Astrocyte (in vitro differentiated cells and primary cell): ENCODE results near the gene EIF3M. TPM values are rescaled to one million over a fixed set of nuclear protein-coding genes. Genes with fewer than 3 reads are reported as not detected.

ENCODE experiments used
- DNase-seq: peaks from one replicate; pipeline ENCODE4 v3.0.0-alpha.2; 2010; ENCODE audit warnings: low read depth
- FAIRE-seq: peaks from 2 replicates; lab custom pipeline; 2011; peaks lifted over from hg19 to GRCh38; lab: Jason Lieb, UNC
- H2AFZ ChIP-seq: 2 replicates; pipeline ENCODE4 v1.6.0; 2012; ENCODE audit warnings: low read depth, low read length, inconsistent platforms
- H3K27ac ChIP-seq: 2 replicates; pipeline ENCODE4 v1.5.1; 2011; ENCODE audit warnings: low read depth, low read length, inconsistent platforms
- H3K27me3 ChIP-seq: 2 replicates; pipeline ENCODE4 v1.6.0; 2011; ENCODE audit warnings: low read length, inconsistent platforms; ENCODE audit not compliant: insufficient read depth
- H3K36me3 ChIP-seq: 2 replicates; pipeline ENCODE4 v1.5.1; 2011; ENCODE audit warnings: low read length, inconsistent platforms; ENCODE audit not compliant: insufficient read depth
- H3K4me1 ChIP-seq: 2 replicates; pipeline ENCODE4 v1.5.1; 2011; ENCODE audit warnings: low read length, inconsistent platforms; ENCODE audit not compliant: insufficient read depth
- H3K4me2 ChIP-seq: 2 replicates; pipeline ENCODE4 v1.6.0; 2012; ENCODE audit warnings: low read length, inconsistent platforms
- H3K4me3 ChIP-seq: 2 replicates; pipeline ENCODE4 v1.5.1; 2011; ENCODE audit warnings: low read depth, mild to moderate bottlenecking, low read length, inconsistent platforms; ENCODE audit not compliant: insufficient read depth
- H3K79me2 ChIP-seq: 2 replicates; pipeline ENCODE4 v1.6.0; 2012; ENCODE audit warnings: mild to moderate bottlenecking, low read length, inconsistent platforms; ENCODE audit not compliant: insufficient read depth
- H3K9ac ChIP-seq: 2 replicates; pipeline ENCODE4 v1.6.0; 2012; ENCODE audit warnings: mild to moderate bottlenecking, low read length, inconsistent platforms
- H3K9me3 ChIP-seq: 2 replicates; pipeline ENCODE4 v1.5.1; 2012; ENCODE audit warnings: low read depth, mild to moderate bottlenecking, low read length, inconsistent platforms; ENCODE audit not compliant: insufficient read depth
- H4K20me1 ChIP-seq: 2 replicates; pipeline ENCODE4 v1.6.0; 2012; ENCODE audit warnings: low read length, inconsistent platforms; ENCODE audit not compliant: insufficient read depth
- H3K27ac Mint-ChIP-seq: one replicate; pipeline ENCODE4 v1.8.0; 2021; ENCODE audit warnings: mild to moderate bottlenecking, mixed read lengths; ENCODE audit not compliant: unreplicated experiment
- H3K27me3 Mint-ChIP-seq: one replicate; pipeline ENCODE4 v1.8.0; 2021; ENCODE audit warnings: low read depth, mixed read lengths; ENCODE audit not compliant: unreplicated experiment
- H3K36me3 Mint-ChIP-seq: one replicate; pipeline ENCODE4 v1.8.0; 2021; ENCODE audit warnings: low read depth, mixed read lengths; ENCODE audit not compliant: unreplicated experiment
- H3K4me1 Mint-ChIP-seq: one replicate; pipeline ENCODE4 v1.8.0; 2021; ENCODE audit warnings: low read depth, mixed read lengths; ENCODE audit not compliant: unreplicated experiment
- H3K4me3 Mint-ChIP-seq: one replicate; pipeline ENCODE4 v1.8.0; 2021; ENCODE audit warnings: mild to moderate bottlenecking, moderate library complexity, mixed read lengths; ENCODE audit not compliant: unreplicated experiment
- H3K9me3 Mint-ChIP-seq: one replicate; pipeline ENCODE4 v1.8.0; 2021; ENCODE audit warnings: mild to moderate bottlenecking, mixed read lengths; ENCODE audit not compliant: unreplicated experiment
- EZH2 ChIP-seq: IDR thresholded peaks from 2 replicates; pipeline ENCODE4 v1.6.1; 2012; ENCODE audit warnings: mild to moderate bottlenecking, low read length, inconsistent platforms; ENCODE audit not compliant: insufficient read depth
- total RNA-seq: library from RNA; stranded (reverse); gene quantifications from 2 replicates; pipeline ENCODE4 v1.2.1, GENCODE V29; 2021
- TF ChIP-seq, protein P1 (sequence below): IDR thresholded peaks from 2 replicates; pipeline ENCODE4 v1.5.1; 2011; ENCODE audit warnings: low read depth, mild to moderate bottlenecking, inconsistent platforms, low read length, moderate library complexity; ENCODE audit not compliant: insufficient read depth

The EIF3M gene
- total RNA-seq, 1 donor from 2014 or later, result 287 TPM

DNA sequence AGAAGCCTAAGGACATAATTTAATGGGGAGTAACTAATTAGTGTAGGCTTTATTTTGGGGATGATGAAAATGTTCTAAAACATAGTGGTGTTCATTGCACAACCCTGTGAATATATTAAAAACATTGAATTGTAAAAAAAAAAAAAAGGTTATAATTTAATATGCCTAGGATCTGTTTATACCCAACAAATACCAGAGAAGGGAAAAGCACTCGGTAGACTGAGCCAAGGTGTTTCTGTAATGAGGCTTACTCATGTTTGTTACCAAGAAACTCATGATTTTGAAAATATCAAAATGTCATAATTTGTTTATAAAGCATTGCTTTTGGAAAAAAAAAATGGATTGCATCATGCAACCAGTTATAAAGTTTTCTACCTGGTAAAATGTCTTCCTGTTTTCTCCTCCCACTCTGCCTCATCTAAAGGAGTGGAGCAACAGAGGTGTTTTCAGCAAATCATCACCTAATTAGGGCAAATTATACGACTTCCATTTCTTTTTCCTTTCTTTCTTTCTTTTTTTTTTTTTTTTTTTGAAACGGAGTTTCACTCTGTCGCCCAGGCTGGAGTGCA is 14.2 kb upstream of the EIF3M start:
- H2AFZ ChIP-seq, result no peak overlapping the region
- H3K27ac ChIP-seq, result no peak overlapping the region
- Mint-ChIP-seq H3K36me3 (no peaks in the 10 kb centered on the region), H3K9me3 (peaks cover 3% of the 10 kb centered on the region), H3K4me3 (no peak overlapping the region), H3K4me1 (peaks cover 5% of the 10 kb centered on the region), H3K27me3 (peaks cover 3% of the 10 kb centered on the region), H3K27ac (no peak overlapping the region)
- no peak overlapping the region for H3K4me2 ChIP-seq
- no peaks in the 10 kb centered on the region for H3K9me3 ChIP-seq
- no peaks in the 10 kb centered on the region for H3K79me2 ChIP-seq
- no peak overlapping the region for H3K4me3 ChIP-seq
- FAIRE-seq (no peak), DNase-seq (no peak)
- no peaks in the 10 kb centered on the region for H3K36me3 ChIP-seq
- no peaks in the 10 kb centered on the region for H3K4me1 ChIP-seq
- no peaks in the 10 kb centered on the region for H4K20me1 ChIP-seq
- no peak for TF ChIP-seq EZH2
- TF ChIP-seq, protein P1, sequence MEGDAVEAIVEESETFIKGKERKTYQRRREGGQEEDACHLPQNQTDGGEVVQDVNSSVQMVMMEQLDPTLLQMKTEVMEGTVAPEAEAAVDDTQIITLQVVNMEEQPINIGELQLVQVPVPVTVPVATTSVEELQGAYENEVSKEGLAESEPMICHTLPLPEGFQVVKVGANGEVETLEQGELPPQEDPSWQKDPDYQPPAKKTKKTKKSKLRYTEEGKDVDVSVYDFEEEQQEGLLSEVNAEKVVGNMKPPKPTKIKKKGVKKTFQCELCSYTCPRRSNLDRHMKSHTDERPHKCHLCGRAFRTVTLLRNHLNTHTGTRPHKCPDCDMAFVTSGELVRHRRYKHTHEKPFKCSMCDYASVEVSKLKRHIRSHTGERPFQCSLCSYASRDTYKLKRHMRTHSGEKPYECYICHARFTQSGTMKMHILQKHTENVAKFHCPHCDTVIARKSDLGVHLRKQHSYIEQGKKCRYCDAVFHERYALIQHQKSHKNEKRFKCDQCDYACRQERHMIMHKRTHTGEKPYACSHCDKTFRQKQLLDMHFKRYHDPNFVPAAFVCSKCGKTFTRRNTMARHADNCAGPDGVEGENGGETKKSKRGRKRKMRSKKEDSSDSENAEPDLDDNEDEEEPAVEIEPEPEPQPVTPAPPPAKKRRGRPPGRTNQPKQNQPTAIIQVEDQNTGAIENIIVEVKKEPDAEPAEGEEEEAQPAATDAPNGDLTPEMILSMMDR, result no peak
- H3K27me3 ChIP-seq, result no peaks in the 10 kb centered on the region
- no peak overlapping the region for H3K9ac ChIP-seq

DNA sequence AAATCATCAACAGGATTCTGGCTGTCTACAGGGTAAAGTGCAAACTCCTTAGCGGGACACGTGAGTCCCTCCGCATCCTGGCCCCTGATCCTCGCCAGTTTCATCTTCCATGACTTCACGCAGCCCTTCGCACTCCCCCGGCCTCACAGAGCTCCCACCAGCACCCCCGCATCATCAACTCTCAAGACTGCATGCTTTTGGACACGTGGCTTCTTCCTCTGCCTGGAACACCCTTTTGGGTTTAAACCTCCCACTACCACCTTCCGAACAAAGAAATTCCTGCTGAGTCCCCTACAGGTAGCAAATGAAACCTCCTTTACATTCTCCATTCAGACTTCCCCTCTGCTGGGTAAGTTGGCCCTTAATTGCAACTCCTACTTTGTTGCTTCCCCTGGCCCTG is 12.6 kb upstream of the EIF3M start:
- H3K27ac ChIP-seq, result no peak overlapping the region
- no peak overlapping the region for H3K4me2 ChIP-seq
- no peak overlapping the region for H2AFZ ChIP-seq
- no peaks in the 10 kb centered on the region for H4K20me1 ChIP-seq
- FAIRE-seq, result no peak
- Mint-ChIP-seq H3K9me3 (peaks cover 3% of the 10 kb centered on the region), H3K27me3 (peaks cover 3% of the 10 kb centered on the region), H3K4me1 (peaks cover 5% of the 10 kb centered on the region), H3K27ac (no peak overlapping the region), H3K4me3 (no peak overlapping the region), H3K36me3 (no peaks in the 10 kb centered on the region)
- no peaks in the 10 kb centered on the region for H3K4me1 ChIP-seq
- H3K9ac ChIP-seq, result no peak overlapping the region
- no peaks in the 10 kb centered on the region for H3K9me3 ChIP-seq
- H3K36me3 ChIP-seq, result no peaks in the 10 kb centered on the region
- no peak overlapping the region for H3K4me3 ChIP-seq
- DNase-seq, result no peak
- no peaks in the 10 kb centered on the region for H3K27me3 ChIP-seq
- TF ChIP-seq, protein P1, result no peak
- TF ChIP-seq EZH2, result no peak
- H3K79me2 ChIP-seq, result no peaks in the 10 kb centered on the region

DNA sequence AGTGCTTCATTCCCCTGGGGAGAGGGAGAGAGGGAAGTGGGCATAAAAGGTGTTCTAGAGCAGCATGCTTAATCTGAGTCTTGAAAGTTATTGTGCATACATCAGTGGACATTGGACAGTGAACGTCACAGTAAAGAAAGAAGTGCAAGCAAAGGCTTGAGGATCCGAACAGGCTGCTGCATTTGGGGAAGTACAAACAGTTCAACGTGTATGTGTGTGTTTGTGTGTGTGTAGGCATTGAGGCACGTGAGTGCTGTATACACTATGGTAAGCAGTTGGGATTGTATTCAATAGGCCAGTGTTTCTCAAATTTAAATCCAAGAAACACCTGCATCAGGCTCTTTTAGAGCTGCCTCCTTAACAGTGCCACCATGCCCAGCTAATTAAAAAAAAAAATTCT is 10.4 kb upstream of the EIF3M start:
- Histone ChIP-seq H3K4me3 (no peak overlapping the region), H3K9ac (no peak overlapping the region), H3K4me2 (no peak overlapping the region), H3K9me3 (no peaks in the 10 kb centered on the region), H3K4me1 (no peaks in the 10 kb centered on the region), H3K79me2 (no peaks in the 10 kb centered on the region), H3K36me3 (no peaks in the 10 kb centered on the region), H3K27me3 (no peaks in the 10 kb centered on the region), H3K27ac (no peak overlapping the region), H2AFZ (no peak overlapping the region), H4K20me1 (no peaks in the 10 kb centered on the region)
- Mint-ChIP-seq H3K27ac (peak overlapping the region; percentile 72), H3K4me1 (peaks cover 5% of the 10 kb centered on the region), H3K27me3 (peaks cover 3% of the 10 kb centered on the region), H3K9me3 (peaks cover 3% of the 10 kb centered on the region), H3K4me3 (no peak overlapping the region), H3K36me3 (no peaks in the 10 kb centered on the region)
- DNase-seq (no peak), FAIRE-seq (no peak)
- no peak for TF ChIP-seq EZH2
- TF ChIP-seq, protein P1, result no peak
